Endothelial cell of umbilical vein (primary cell): ENCODE measurements around the gene DYNLT2. TPM values are rescaled to one million over a fixed set of nuclear protein-coding genes. Genes with fewer than 3 reads are reported as not detected.

Experiments used
- BruUV-seq: library from RNA; stranded (reverse); fragments of 400-500 nt; replicated peaks from 2 replicates; lab custom pipeline; 2021; lab: Mats Ljungman, UMichigan
- CTCF ChIA-PET: fragments of 300-600, 350-600 bp; sonication (Branson Sonifier 250); formaldehyde crosslinking; loops from one replicate; lab custom pipeline; 2021; ENCODE audit warnings: antibody characterized with exemption, inconsistent platforms; lab: Charles Lee
- POLR2A ChIA-PET: fragments of 300-600, 350-600 bp; sonication (Branson Sonifier 250); formaldehyde crosslinking; loops from one replicate; lab custom pipeline; 2021; ENCODE audit warnings: antibody characterized with exemption, inconsistent platforms; lab: Charles Lee
- DNase-seq: peaks from one replicate; pipeline ENCODE4 v3.0.0-alpha.2; 2011; ENCODE audit warnings: low read depth, low spot score
- FAIRE-seq: peaks from 2 replicates; lab custom pipeline; 2011; peaks lifted over from hg19 to GRCh38; lab: Jason Lieb, UNC
- H2AFZ ChIP-seq: 2 replicates; pipeline ENCODE4 v1.6.0; 2012; ENCODE audit warnings: low read depth, low read length, control low read depth, inconsistent platforms
- H3K27ac ChIP-seq: 2 replicates; pipeline ENCODE4 v1.5.1; 2011; ENCODE audit warnings: low read depth, mild to moderate bottlenecking, control low read depth, low read length, moderate library complexity; ENCODE audit not compliant: insufficient read depth
- H3K27me3 ChIP-seq, 2 experiments: 2 replicates each; pipeline versions ENCODE4 v1.6.0 to v1.6.1; 2011; ENCODE audit warnings: low read length in 2 of 2, mixed read lengths in 1 of 2; ENCODE audit not compliant: control insufficient read depth in 2 of 2, insufficient read depth in 2 of 2
- H3K36me3 ChIP-seq, 2 experiments: 2 replicates in 1 of 2; 3 replicates in 1 of 2; pipeline ENCODE4 v1.5.1; 2011; ENCODE audit warnings: low read length in 2 of 2, mild to moderate bottlenecking in 1 of 2, moderate library complexity in 1 of 2; ENCODE audit not compliant: control insufficient read depth in 2 of 2, insufficient read depth in 2 of 2; ENCODE audit errors: extremely low read depth in 1 of 2
- H3K4me1 ChIP-seq: 3 replicates; pipeline ENCODE4 v1.5.1; 2011; ENCODE audit warnings: mild to moderate bottlenecking, low read length; ENCODE audit not compliant: control insufficient read depth, insufficient read depth; ENCODE audit errors: extremely low read depth
- H3K4me2 ChIP-seq: 2 replicates; pipeline ENCODE4 v1.6.1; 2011; ENCODE audit warnings: low read length, control low read depth, mixed read lengths; ENCODE audit not compliant: insufficient read depth
- H3K4me3 ChIP-seq, 3 experiments: fragments of 200-600 bp in 1 of 3; sonication (generic), shearing (Covaris generic) in 1 of 3; replicated peaks in 1 of 3; 2 replicates each; pipeline ENCODE4 v1.5.1; 2011 to 2016; ENCODE audit warnings: control low read depth in 3 of 3, low read length in 3 of 3, mild to moderate bottlenecking in 2 of 3, inconsistent platforms in 1 of 3, low read depth in 1 of 3, moderate library complexity in 1 of 3; ENCODE audit not compliant: insufficient read depth in 1 of 3
- H3K79me2 ChIP-seq: 2 replicates; pipeline ENCODE4 v1.6.0; 2012; ENCODE audit warnings: low read length, inconsistent platforms; ENCODE audit not compliant: control insufficient read depth, insufficient read depth
- H3K9ac ChIP-seq: replicated peaks from 2 replicates; pipeline ENCODE3; 2011; ENCODE audit warnings: low read length, control low read depth; ENCODE audit not compliant: insufficient read depth; ENCODE audit errors: extremely low read depth
- H3K9me1 ChIP-seq: replicated peaks from 3 replicates; pipeline ENCODE4 v1.6.0; 2011; ENCODE audit warnings: mild to moderate bottlenecking, low read length; ENCODE audit not compliant: control insufficient read depth, insufficient read depth; ENCODE audit errors: extremely low read depth
- H3K9me3 ChIP-seq: replicated peaks from 2 replicates; pipeline ENCODE4 v1.5.1; 2012; ENCODE audit warnings: low read length, inconsistent platforms; ENCODE audit not compliant: control insufficient read depth, insufficient read depth
- H4K20me1 ChIP-seq: replicated peaks from 2 replicates; pipeline ENCODE3; 2011; ENCODE audit warnings: mild to moderate bottlenecking, low read length; ENCODE audit not compliant: control insufficient read depth, insufficient read depth; ENCODE audit errors: extremely low read depth
- CTCF ChIP-seq, 2 donors: IDR thresholded peaks; 1 replicate in 1 of 2; 2 replicates in 1 of 2; pipeline ENCODE4 v1.5.1; 2011; ENCODE audit warnings: low read length in 2 of 2, mild to moderate bottlenecking in 2 of 2, moderate library complexity in 2 of 2, control low read depth in 1 of 2, inconsistent platforms in 1 of 2, low read depth in 1 of 2; ENCODE audit not compliant: insufficient read depth in 1 of 2; ENCODE audit errors: extremely low read depth in 1 of 2
- EZH2 ChIP-seq: IDR thresholded peaks from 2 replicates; pipeline ENCODE4 v1.6.1; 2012; ENCODE audit warnings: borderline replicate concordance, low read depth, mild to moderate bottlenecking, moderate library complexity, low read length, inconsistent platforms; ENCODE audit not compliant: severe bottlenecking
- FOS ChIP-seq: IDR thresholded peaks from 2 replicates; pipeline ENCODE4 v1.6.1; 2011; ENCODE audit warnings: mild to moderate bottlenecking, low read length, moderate library complexity, borderline replicate concordance; ENCODE audit not compliant: insufficient read depth
- GATA2 ChIP-seq: IDR thresholded peaks from 2 replicates; pipeline ENCODE4 v1.7.0; 2011; ENCODE audit warnings: low read depth, mild to moderate bottlenecking, moderate library complexity, mixed read lengths, low read length; ENCODE audit not compliant: insufficient read length, insufficient read depth
- JUN ChIP-seq: IDR thresholded peaks from 2 replicates; pipeline ENCODE4 v1.6.1; 2011; ENCODE audit warnings: borderline replicate concordance, low read depth; ENCODE audit not compliant: insufficient read length, insufficient read depth
- MYC ChIP-seq: IDR thresholded peaks from one replicate; pipeline ENCODE4 v1.6.1; 2011; ENCODE audit warnings: mild to moderate bottlenecking, low read depth, low read length
- POLR2A ChIP-seq: IDR thresholded peaks from 2 replicates; pipeline ENCODE4 v1.6.1; 2012; ENCODE audit warnings: low read depth, mild to moderate bottlenecking, control low read depth, low read length
- POLR2AphosphoS5 ChIP-seq: IDR thresholded peaks from 2 replicates; pipeline ENCODE4 v1.6.1; 2012; ENCODE audit warnings: low read depth, mild to moderate bottlenecking, control low read depth, low read length, moderate library complexity; ENCODE audit not compliant: insufficient read depth
- dilution Hi-C: fragments of 300-500 bp; cut with MboI; formaldehyde crosslinking; loops from one replicate; pipeline ENCODE4 v1.15.0; 2019; ENCODE audit warnings: low sequenced_read_pairs; ENCODE audit not compliant: extremely low pct_ligation_motif_present
- intact Hi-C: fragments of 100-400 bp; cut with micrococcal nuclease; formaldehyde crosslinking; loops from one replicate; pipeline ENCODE4 v1.10.0; 2022
- polyA plus RNA-seq, 4 experiments: library from polyadenylated mRNA; depleted of rRNA in 3 of 4; stranded (reverse) in 3 of 4; unstranded in 1 of 4; fragments of >200 nt; gene quantifications; 2 replicates each; pipeline versions ENCODE4 v1.2.1 to v1.2.3, GENCODE V29; 2011 to 2012; ENCODE audit warnings: missing spikeins in 1 of 4
- total RNA-seq: library from RNA; stranded (reverse); gene quantifications from 2 replicates; pipeline ENCODE4 v1.2.3, GENCODE V29; 2021
- TF ChIP-seq, protein P1 (sequence below): IDR thresholded peaks from 2 replicates; pipeline ENCODE4 v1.6.1; 2011; ENCODE audit not compliant: insufficient read depth, insufficient read length

The DYNLT2 gene
- total and polyA plus RNA-seq, 2 donors (not counting 3 experiments of a cell fraction or from before 2014, with no cell fraction given): 0.39 to 0.88 TPM

DNA sequence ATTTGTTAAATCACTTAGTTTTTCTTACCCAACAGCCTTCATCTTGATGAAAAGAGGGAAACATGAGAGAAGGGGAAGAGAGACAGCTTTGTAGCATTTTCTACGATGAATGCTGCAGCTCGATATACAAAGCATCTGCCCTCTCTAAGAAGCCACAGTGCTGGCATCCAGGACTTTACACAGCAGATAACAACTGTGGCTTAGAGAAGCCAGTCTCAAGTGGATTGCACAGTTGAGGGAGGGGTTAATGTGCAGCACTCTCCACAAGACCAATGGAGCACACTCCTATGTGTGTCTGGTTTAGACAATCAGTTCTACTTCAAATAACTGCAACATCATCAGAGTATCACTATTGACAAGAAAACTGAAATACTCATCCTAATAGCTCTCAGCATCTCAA, 43.6 kb downstream of the DYNLT2 start:
- no peaks in the 10 kb centered on the region for H3K9me3 ChIP-seq
- dilution Hi-C loops (no loop called here), intact Hi-C loops (no loop called here)
- ChIA-PET CTCF (interaction anchor here (1.8 to 3.6 kb wide), 3 partner anchors 11 to 196 kb away, joined by 6 to 18 read pairs (median 17); no protein-coding TSS in a partner anchor), POLR2A (no interaction called here)
- no peaks in the 10 kb centered on the region for H3K9me1 ChIP-seq
- no TSS peak for BruUV-seq
- no peak overlapping the region for H3K4me3 ChIP-seq
- H3K9ac ChIP-seq: no peak overlapping the region
- H3K4me2 ChIP-seq: no peak overlapping the region
- H3K4me1 ChIP-seq: peaks cover 20% of the 10 kb centered on the region
- FAIRE-seq (no peak), DNase-seq (no peak)
- no peak overlapping the region for H3K27ac ChIP-seq
- H3K79me2 ChIP-seq: peaks cover 27% of the 10 kb centered on the region
- no peaks in the 10 kb centered on the region for H3K27me3 ChIP-seq
- TF ChIP-seq JUN: no peak
- TF ChIP-seq POLR2A: no peak
- no peak for TF ChIP-seq FOS
- TF ChIP-seq GATA2: no peak
- no peak for TF ChIP-seq CTCF (IDR thresholded peaks at IDR 0.05; ENCODE audit: extremely low read depth in 1 of 2, insufficient read depth in 1 of 2, low read depth in 1 of 2, low read length in 2 of 2)
- TF ChIP-seq EZH2: no peak
- TF ChIP-seq POLR2AphosphoS5: no peak
- no peak for TF ChIP-seq MYC
- TF ChIP-seq, protein P1, sequence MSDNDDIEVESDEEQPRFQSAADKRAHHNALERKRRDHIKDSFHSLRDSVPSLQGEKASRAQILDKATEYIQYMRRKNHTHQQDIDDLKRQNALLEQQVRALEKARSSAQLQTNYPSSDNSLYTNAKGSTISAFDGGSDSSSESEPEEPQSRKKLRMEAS: no peak
- H2AFZ ChIP-seq: no peak overlapping the region
- no peaks in the 10 kb centered on the region for H4K20me1 ChIP-seq
- H3K36me3 ChIP-seq: peaks cover 2 to 18% of the 10 kb centered on the region in 2 experiments
